GM21423 (cell line): ENCODE data around the gene PTMA.

ENCODE experiments used
- ATAC-seq: cut with Tn5 transposase; IDR thresholded peaks from one replicate; pipeline ENCODE4 v1.9.1; 2021; ENCODE audit warnings: mild to moderate bottlenecking, moderate library complexity; ENCODE audit not compliant: unreplicated experiment

PTMA gene

DNA sequence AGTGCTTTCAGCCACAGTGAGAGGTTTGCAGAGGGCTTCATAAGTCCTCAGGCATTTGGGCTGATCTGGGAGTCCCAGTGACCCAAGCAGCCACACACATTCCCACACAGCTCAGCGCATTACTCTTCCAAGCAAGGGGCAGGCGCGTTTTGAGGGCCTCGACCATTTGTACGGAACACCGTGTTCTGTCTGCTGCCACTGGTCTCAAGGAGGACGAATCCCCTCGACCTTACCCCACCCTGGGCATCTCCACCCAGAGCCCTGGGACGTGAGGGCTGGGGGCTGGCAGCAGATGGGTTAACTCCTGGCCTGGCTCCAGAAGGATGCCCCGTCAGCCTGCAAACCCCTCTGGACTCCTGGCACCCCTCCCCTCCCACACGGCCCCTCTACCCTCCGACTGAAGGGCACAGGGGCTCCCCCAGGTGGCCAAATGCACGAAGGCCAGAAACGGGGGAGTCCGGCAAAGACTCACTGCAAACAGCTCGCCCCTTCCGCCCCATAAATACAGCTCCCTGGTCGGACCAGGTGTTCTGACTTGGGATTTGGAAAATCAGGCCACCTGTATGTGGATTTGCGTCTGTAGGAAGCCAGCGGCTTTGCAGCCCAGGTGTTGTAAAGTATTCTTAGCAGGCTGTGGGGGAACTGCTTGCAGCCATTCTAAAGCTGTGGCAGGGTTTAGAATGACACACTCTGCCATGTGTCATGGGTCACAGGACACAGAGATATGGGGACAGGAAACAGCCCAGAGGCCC, 33.6 kb upstream of the PTMA start:
- peak; percentile 32 for ATAC-seq

DNA sequence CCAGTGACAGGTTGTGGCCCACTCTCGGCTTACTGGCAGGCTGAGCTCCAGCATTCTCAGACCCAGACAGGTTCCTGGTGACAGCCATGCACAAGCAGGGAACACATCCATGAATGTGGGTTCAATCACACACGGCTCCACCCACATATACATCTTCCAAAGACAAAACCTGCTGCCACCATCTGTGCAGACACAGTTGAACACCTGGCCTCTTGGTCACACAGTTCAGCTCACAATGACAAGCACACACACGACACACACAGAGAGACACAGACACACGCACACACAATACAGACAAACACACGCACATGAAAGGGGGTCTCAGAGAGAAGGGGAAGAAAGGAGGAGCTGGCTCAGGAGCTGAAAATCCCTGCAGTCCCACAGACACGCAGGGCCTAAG, 32.1 kb upstream of the PTMA start:
- ATAC-seq = no peak

DNA sequence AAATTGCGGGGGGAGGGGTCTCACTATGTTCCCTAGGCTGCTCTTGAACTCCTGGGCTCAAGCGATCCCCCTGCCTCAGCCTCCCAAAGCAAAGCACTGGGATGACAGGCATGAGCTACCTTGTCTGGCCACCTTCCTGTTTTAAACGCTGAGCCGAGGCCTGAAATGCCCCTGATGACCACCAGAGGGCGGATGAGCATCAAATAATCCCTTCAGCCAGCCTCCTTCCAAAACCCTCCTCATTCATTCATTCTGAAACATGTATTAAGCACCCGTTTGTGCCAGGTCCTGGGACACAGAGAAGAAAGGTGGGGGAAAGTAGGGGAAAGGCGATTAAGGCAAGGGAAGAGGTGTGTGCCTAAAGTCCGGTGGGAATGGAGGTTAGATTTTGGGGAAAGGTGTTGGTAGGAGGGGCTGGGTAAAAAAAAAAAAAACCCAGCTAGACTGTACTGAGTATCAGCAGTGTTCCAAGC, 30.7 kb upstream of the PTMA start:
- ATAC-seq = no peak

DNA sequence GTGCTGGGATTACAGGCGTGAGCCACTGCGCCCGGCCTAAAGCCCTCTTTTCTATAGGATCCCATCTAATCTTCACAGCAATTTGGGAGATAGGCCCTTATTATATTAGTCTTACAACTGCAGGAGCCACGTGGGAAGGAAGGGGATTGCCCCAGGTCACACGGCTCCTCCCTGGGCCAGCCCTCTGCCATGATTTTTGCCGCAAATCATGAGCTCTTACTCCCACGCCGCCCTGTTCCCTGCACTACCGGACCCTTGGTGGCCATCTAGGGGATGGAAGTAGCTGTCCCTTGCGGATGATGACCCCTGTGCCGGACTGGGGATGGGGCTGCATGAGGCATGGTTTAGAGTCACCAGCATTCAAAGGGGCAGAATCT, 28.4 kb upstream of the PTMA start:
- no peak for ATAC-seq

DNA sequence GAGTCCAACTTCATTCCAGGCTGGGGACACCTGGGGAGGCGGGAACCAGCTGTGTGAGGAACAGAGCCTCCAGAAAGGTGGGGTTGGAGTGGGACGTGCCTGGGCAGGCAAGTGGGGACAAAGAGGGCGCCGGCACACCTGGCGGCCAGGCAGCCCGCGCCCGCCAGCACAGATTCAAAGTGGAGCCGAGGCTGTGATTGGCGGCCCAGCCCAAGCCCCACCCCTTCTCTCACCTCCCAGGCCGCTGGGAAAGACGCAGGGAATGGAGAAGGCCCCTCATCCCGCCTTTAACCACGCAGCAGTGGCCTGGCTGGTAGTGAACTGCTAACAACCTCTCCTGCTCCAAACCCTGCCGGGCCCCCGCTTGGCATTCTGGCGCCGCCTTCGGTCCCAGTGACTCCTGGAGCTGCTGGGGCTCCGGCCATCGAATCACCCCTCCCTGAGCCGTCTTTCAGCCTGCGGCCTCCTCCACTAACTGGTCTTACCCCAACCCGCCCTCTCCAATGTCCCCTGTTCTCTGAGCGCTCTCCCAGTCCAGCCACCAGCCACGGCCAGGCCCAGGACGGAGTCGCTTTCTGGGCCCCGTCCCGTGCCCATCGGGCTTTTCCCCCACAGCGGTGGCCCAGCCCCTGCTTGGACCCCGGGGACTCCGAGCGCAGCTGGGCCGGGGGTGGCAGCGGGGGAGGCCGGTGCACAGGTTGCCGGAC, 27.9 kb upstream of the PTMA start:
- no peak for ATAC-seq

DNA sequence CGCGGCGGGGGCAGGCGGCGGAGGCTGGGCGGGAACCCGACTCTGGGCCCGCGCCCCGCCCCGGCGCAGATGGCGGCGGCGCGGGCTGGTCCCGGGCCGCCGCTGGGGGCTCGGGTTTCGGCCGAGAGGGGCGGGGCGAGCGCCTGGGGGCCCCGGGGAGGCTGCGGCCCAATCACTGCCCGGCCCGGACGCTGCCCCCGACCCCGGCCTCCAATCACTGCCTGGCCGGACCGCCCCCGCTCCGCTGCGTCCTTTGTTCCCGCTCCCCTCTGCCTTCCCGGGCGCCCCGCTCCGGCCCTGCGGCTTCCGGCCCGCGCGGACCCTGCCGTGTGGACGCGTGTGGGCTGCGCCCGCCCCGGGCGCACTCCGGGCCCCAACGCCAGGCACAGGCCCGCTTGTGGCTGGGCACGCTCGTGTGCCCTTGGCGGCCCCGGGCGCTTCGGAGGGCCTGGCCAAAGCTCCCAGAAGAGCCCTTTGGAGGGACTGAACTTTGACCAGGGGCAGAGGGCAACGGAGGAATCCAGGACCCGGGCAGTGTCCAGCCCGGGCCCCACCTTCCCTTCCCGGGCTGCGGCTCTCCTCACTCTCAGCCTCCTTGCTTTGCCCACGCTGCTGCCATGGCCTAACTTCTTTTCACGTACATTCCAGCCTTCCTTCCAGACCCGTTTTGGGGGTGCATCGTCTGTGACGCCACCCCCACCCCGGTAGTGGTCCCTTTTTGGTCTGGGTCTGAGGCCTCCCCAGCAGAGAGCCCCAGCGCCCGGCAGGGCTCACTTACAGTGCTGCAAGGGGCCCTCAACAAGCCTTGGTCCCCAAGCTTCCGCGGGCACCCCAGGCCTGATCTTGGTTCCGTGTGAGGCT, 27.1 kb upstream of the PTMA start:
- peak; percentile 60 for ATAC-seq

DNA sequence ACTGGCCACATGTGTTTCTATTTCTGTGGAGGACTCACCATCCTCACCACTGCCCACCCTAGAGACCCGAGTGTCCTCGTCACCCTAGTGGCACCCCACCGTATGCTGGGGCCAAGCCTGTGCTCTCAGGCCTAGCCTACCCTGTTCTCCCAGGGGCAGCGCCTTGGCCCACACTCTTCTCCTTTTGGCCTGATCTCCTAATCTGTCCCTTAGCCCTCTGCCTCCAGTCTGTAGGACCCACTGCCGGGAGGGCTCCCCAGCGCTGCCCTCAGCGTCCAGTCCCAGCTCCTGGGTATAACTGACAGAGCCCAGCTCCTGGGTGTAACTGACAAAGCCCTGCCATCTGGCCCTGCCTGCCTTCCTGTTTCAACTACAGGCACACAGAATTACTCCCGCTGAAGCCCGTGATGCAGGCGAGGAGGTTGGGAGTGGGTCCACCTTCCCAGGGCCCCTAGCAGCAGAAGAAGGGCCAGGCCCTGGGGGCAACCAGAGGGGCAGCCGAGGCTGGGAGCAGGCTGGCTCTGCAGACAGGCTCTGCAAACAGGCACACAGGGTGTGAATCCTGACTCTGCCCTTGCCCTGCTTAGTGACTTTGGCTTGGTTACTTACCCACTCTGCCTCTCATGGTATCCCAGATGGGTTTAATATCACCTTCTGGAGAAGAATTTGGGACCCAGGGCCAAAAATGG, 25.6 kb upstream of the PTMA start:
- no peak for ATAC-seq

DNA sequence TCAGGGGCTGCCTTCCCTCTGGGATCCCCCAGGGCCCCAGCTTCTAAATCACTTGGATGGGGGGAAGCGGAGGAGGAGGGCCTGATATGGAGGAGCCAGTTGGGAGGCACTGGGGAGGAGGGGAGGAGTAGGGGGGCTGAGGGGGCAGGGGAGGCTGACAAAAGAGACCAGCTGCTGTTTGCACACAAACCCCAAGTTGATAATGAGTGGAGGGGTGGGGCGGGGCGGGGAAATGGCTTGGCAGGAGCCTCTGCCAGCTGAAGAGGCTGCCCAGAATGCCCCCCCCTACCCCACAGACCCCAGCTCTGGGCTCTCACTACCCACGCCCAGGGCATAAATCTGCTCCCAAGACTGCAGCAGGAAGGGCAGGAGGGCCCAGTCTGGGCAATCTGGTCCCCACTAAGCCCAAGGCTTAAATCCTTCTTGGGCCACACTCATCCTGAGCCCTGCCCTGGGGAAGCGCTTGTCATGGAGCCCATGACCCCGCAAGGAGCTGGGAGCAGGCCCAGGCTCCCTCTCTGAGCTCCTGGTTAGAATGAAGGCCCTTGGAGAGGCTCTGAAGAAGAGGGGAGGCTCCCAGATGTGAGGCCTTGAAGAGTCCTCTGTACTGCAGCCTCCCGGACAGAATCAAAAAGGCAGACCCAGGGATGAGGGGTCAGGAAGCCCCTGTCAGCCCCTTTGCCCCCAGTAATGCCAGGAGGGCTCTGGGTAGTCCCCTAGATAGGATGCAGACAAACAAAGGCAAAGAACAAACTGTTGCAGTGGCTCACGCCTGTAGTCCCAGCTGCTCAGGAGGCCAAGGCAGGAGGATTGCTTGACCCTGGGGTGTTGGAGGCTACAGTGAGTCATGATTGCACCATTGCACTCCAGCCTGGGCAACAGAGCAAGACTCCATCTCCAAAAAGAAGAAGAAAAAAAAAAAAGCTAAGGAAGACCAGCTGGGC, 24.8 kb upstream of the PTMA start:
- ATAC-seq = no peak

DNA sequence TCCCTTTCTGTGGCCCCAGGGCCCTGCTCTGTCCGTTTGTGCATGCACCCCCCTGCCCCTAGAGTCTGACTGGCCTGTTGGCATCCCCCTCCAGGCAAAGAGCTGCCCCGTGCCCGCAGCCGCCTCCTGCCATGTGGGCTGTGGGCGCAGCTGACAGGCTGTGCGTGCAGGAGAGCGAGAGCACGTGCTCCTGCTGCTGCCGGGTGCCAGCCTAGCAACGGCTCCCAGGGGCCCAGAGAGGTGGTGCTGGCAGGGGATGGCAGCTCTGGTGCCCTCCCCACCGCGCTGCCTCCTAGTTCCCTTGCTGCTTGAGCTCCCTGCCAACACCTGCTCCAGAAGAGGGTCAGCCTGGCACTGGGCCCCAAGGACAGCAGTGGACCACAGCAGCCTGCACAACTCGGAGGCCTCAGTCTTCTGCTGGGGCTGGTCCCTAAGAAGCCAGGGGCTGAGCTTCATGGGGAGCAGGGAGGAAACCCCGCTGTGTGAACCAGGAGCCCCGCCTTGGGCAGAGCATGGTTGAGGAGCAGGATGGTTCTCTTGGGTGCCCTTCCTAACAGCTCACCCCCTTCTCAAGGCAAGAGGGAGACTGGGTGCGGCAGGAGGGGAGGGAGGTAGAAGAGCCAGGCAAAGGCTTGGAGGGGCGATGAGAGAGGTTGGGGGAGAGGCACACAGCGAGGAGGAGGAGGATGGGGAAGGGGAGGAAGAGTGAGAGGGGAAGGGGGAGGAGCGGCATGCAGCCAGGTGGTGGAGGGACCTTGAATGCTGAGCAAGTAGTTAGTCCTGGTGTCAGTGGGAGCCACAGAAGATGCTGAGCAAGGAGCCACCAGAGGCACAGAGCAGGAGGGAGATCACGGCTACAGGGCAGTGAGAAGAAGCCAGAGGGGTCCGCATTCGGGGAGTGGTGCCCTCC, 23.8 kb upstream of the PTMA start:
- ATAC-seq = no peak

DNA sequence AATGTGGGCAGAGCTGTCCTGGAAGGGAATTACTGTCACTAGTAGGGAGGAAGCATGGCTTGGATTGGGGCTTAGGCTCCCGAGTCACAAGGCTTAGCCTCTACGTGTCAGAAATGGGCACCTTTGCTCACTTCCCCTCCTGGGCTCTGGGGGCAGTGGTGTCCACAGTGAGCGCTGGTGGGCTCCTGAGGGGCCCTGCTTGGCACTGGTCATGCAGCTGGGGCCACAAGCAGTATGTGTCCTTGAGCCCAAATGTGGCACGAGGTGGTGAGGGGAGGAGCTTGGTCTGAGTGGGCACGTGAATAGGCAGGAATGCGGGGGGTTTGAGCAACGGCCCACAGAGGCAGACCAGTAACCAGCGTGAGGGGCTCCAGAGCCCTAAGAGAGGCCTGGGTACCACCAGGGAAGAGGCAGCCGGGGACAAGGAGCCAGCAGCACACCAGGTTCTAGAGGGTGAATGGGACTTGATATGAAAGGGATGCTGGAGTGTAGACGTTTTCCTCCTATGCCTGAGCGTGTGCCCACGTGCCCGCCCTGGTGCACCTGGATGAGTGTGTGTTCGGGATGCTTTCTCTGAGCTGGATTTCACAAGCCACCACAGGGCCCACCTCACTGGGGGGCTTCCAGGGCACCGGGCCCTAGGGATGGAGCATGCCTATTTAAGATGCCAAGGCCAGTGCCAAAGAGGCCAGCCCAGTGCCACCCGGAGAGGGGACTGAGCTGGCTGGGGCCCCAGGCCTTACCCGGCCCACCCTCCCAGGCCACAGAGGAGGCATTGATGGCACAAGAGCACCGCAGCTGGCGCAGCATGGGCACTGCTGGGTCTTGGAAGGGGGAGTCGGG, 22.8 kb upstream of the PTMA start:
- ATAC-seq = no peak

DNA sequence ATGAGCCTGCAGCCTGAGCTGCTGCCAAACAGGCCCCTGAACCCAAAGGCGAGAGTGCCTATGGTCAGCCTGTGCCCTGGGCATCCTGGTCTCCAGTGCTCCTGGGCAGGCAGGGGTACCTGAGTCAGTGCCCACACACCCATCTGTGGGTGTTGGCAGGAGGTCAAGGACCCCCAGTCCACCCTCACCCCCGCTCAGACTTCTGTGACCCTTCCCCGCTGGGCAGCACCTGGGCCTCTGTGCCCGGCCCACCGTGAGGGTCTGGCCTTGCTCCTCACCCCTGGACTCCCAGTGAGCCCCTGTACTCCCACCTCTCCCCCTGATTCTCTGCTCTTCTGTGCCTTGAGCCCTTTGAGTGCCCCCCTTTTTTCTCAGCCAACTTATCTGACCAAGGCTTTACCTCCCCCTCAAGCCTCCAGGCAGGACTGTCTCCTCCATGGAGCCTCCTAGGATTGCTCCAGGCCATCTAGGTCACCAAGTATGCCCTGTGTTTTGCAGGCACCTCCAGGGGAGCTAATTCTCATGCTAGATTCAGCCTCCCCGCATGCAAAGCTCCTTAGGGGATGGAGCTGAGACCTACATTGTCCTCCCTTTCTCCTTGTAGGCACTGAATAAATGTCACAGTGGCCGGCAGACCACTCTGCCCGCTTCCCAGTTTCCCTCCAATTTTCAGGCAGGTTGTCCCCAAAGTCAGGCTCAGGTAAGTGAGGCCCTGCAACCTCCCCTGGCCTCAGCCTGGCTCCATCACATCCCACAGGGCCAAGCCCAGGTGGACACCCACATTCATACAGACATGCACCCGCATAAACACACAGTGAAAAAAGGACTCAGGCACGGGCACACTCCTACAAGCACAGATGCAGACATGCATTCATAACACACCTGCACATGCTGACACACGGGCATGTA, 21.9 kb upstream of the PTMA start:
- peak; percentile 4 for ATAC-seq

DNA sequence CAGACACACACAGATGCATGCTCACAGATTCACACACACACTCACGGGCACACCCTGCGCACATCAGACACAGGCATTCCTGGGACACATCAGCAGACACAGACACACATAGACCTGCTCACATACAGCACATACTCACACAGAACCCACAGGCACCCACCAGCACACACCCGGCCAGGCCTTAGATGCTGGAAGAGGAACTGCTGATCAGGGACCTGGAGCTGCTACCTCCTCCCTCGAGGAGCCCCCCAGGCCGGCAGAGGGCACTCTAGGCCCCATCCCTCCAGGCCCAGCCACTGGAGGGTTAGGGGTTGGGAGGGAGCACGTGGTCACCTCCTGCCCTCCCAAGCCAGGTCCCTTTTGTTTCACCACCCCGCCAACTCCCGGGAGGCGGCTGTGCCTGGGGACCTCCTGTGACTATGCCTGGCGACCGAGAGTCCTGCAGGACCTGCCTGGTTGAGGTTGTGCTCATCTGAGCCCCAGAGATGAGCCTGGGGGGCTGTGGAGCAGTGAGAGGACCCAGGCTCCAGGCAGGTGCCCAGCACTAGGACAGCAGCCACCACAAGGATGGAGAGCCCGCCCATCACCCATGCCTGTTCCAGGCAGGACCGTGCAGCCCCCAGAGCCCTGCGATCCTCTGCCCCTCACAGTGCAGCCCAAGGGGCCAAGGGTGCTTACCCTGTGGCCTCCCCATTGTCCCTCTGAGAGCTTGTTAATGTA, 21.0 kb upstream of the PTMA start:
- ATAC-seq = peak; percentile 66

DNA sequence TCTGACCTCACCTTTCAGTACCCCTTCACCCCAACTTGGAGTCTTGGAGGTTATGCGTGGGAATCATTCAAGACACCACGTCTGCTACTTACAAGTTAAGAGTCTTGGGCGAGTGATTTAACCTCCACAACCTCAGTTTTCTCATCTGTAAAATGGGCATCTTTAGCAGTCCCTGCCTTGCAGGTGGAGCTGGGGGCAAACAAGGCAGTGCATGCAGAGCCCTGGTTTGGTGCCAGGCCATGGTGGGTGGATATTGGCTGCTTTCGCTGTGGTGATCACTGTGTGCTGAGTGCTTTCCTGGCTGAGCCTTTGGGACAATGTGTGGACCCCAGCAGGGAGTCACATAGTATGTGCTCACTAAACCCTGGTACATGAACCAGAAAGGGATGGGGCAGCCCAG, 20.4 kb upstream of the PTMA start:
- no peak for ATAC-seq

DNA sequence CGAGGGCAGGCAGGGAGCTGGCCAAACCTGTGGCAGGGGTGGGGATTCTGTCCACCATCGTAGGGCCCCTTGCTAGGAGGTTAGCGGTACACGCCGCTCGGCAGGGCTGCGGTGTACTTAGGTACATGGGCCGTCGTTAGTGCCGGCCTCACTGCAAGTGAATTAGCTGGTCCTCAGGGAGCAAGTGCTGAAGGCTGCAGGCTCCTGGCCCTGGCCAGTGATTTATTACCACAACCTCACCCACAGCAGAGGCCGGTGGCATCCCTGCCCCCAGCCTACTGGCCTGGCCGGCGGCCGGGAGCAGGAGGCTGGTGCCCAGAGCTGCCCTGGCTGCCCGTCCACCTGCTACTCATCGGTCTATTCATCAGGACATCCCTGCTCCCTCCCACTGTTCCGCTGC, 19.6 kb upstream of the PTMA start:
- ATAC-seq = no peak

DNA sequence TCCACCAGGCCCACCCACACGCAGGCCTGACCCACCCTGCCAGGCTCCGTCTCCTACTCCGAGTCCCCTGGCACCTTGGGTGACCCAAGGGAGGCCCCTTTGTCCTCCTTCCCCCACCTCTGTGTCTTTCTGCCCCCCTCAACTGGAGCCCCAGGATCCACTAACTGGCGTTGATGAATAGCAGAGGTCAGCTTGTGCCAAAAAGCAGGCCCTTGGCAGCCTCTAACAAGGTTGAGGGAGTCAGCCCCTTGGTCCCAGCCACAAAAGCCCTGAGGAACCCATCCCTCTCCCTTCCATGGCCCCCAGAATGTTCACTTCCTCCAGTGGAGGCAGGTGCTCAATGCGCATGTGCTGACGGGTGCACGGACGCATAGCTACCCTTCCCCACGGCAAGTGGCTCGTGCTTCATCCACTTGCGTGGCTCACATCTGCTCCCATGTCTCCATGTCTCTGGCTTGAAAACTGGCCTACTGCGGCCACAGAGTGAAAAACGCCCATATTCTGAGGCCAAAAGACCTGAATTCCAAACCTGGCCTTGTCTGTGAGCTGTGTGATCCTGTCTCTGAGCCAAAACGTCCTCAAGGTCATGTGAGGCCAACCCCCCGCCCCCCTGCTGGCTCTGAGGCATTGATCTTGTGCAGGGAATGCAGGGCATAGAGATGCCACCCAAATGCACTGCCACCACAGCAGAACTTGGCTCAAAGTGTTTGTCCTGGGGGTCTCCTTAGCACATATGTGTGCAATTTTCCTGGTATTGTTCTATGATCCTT, 19.0 kb upstream of the PTMA start:
- no peak for ATAC-seq
